Measurements from ENCODE around the gene KCNT1.

KCNT1 gene

GRCh38 chr9:135795391-135795790, 93.4 kb downstream of the KCNT1 start:
- no peak for DNase-seq (ENCODE audit: low read depth in 3 of 3, low spot score in 1 of 3)

- DNase-seq (ENCODE audit: low read depth in 3 of 3, low spot score in 1 of 3) = no peak
These were observed 95.0 kb downstream of the KCNT1 start for GRCh38 chr9:135796784-135797485.

DNA sequence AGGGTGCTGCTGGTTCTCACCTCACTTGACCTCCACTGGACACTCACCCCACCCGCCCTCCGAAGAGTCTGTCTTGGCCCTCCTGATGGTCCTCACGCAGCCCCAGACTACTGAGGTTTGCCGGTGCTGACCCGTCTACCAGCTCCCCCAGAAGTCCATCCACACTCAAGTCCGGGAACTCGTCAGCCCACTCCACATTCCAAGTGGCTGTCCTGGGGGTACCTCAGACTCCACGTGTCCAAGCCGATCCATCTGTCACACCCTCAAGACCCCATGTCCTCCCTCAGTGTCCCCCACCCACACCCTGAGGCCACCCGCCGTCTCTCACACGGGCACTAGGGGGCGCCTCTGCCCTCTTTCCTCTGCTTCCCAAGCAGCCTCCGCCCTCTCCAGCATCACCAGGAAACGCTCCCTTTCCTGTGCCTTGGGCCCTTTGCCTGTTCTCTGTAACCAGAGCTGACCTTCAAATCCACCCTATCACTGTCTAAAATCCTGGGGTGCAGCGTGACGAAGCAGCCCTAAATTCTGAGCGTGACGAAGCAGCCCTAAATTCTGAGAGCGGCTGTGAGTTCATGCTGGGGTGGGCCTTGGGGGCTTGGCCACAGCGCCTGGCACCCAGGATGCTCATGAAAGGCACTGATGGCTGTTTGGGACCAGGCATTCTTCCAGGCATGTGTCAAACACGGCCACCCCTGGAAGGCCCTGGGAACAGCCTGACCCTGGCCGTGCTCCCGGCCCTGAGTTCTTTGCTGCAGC, 95.7 kb downstream of the KCNT1 start:
- peak in 1 of 3 donors; percentile 9 for DNase-seq (ENCODE audit: low read depth in 3 of 3, low spot score in 1 of 3)

GRCh38 chr9:135798263-135798585, 96.2 kb downstream of the KCNT1 start:
- no peak for DNase-seq (ENCODE audit: low read depth in 3 of 3, low spot score in 1 of 3)

GRCh38 chr9:135799261-135799660, 97.3 kb downstream of the KCNT1 start:
- DNase-seq (ENCODE audit: low read depth in 3 of 3, low spot score in 1 of 3) = no peak

- no peak for DNase-seq (ENCODE audit: low read depth in 3 of 3, low spot score in 1 of 3)
These were observed 99.1 kb downstream of the KCNT1 start for GRCh38 chr9:135801070-135801469.

- DNase-seq (ENCODE audit: low read depth in 3 of 3, low spot score in 1 of 3) = no peak
These were observed 101.0 kb downstream of the KCNT1 start for GRCh38 chr9:135802876-135803419.

DNA sequence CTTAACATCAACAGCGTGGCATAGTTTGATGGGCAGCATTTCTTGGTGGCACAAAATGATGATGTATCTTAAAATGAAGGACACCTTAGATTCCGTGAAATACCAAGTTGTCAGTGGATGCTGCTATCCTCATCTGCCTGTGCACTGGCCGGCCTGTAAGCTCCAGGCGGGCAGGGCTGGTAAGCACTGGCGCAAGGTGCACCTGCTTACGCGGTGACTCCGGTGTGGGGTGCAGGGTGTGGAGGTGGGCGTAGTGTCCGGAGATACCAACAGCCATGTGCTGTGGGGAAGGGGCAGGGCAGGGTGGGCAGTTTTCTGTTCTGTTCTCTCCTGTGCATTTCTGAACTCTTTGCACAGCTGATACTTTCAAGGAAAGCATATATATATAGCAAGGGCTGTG, 101.5 kb downstream of the KCNT1 start:
- DNase-seq (ENCODE audit: low read depth in 3 of 3, low spot score in 1 of 3) = no peak

- DNase-seq (ENCODE audit: low read depth in 3 of 3, low spot score in 1 of 3) = no peak
These were observed 102.8 kb downstream of the KCNT1 start for GRCh38 chr9:135804581-135805421.

- DNase-seq (ENCODE audit: low read depth in 3 of 3, low spot score in 1 of 3) = no peak
These were observed 103.5 kb downstream of the KCNT1 start for GRCh38 chr9:135805422-135806022.

GRCh38 chr9:135809166-135809565, 107.2 kb downstream of the KCNT1 start:
- DNase-seq (ENCODE audit: low read depth in 3 of 3, low spot score in 1 of 3) = no peak

DNA sequence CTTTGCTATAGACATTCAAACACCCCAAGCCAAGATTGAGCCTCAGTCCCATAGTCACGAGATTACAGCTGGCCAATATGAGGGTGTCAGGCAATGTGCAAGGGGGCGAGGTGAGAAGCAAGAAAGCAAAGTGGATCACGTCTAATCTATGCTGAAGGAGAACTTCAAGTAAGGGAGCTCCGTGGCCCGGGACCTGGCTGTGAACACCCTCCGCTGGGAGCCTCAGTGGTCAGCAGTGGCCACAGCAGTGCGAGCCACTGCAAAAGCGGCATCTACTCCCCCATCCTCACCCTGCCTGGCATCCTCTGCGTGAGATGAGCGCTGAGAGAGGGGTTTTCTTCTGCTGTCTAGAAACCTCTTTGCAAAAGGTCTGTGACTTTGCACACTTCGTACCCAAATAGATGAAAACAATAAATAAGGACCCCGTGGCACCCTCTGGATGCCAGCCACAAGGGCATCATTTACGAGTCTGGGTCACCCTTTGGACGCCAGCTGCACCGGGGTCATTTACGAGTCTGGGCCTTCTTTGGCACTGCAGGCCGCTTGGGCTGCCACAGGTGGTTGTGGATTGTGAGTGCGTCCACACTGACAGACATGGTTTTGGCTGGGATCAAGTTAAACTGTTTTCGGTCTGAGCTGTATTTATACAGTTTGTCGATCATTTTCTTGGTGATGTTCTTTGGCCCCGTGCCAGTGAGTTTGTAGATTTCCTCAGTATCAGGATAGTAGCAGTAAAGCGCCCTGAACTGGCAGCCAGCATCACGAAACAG, 109.0 kb downstream of the KCNT1 start:
- DNase-seq (ENCODE audit: low read depth in 3 of 3, low spot score in 1 of 3) = no peak

GRCh38 chr9:135811801-135812200, 109.8 kb downstream of the KCNT1 start:
- no peak for DNase-seq (ENCODE audit: low read depth in 3 of 3, low spot score in 1 of 3)

DNA sequence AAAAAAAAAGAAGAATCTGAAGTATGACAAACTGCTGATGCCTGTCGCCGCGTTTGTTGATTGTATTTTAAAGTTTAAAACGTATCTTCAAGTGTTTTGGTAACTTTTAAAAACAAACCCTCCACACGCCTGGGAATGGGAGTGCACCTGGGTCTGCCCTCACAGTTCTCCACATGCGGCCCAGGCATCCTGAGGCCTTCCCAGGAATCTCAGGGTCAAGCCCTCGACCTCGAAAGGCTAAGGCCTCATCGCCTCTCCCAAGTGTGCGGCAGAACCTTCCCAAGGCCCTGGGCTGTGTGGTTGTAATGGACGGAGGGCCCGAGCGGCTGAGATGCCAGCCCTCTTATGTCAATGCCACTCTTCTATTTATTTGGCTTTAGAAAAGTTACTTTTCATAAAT, 111.0 kb downstream of the KCNT1 start:
- no peak for DNase-seq (ENCODE audit: low read depth in 3 of 3, low spot score in 1 of 3)

- no peak for DNase-seq (ENCODE audit: low read depth in 3 of 3, low spot score in 1 of 3)
These were observed 111.8 kb downstream of the KCNT1 start for GRCh38 chr9:135813671-135814290.

- no peak for DNase-seq (ENCODE audit: low read depth in 3 of 3, low spot score in 1 of 3)
These were observed 112.6 kb downstream of the KCNT1 start for GRCh38 chr9:135814421-135815095.

GRCh38 chr9:135815413-135815812, 113.4 kb downstream of the KCNT1 start:
- DNase-seq (ENCODE audit: low read depth in 3 of 3, low spot score in 1 of 3) = no peak

GRCh38 chr9:135815830-135816650, 114.1 kb downstream of the KCNT1 start:
- DNase-seq (ENCODE audit: low read depth in 3 of 3, low spot score in 1 of 3) = no peak

DNA sequence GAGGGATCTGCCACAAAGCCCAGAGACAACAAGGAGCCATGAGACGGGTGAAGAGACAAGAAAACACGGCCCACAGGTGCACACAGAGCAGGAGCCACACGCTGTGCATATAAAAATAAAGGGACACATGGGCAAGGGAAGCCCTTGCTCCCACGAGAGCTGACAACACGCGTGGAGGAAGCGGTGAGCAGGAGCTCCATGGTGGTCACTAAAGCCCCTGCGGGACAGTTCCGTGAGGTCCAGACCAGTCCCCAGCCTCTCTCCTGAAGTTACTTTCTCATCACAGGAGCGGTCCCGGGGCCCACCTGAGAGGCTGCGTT, 114.6 kb downstream of the KCNT1 start:
- DNase-seq (ENCODE audit: low read depth in 3 of 3, low spot score in 1 of 3) = no peak

All from stimulated activated CD4-positive, alpha-beta T cell treated with anti-CD3 and anti-CD28 coated beads, TNF-alpha, amount 100 ng/mL, for 1 hour (primary cell).